HepG2 (cell line): Measurements from ENCODE around the gene DPEP3. TPM values are rescaled to one million over a fixed set of nuclear protein-coding genes. Genes with fewer than 3 reads are reported as not detected.

ENCODE experiments used
- ATAC-seq: fragments of 200-7000 bp; cut with Tn5 transposase; 3 replicates; pipeline ENCODE4 v1.9.1; 2020; ENCODE audit warnings: mild to moderate bottlenecking, moderate library complexity
- BruUV-seq: library from RNA; stranded (reverse); fragments of 400-500 nt; replicated peaks from 2 replicates; lab custom pipeline; 2021; lab: Mats Ljungman, UMichigan
- CTCF ChIA-PET: fragments of 300-600 bp; formaldehyde crosslinking; extraction: SDS; loops from one replicate; lab custom pipeline; 2021; ENCODE audit warnings: low total read pairs, inconsistent platforms, low intra/inter-chr PET ratio; lab: Yijun Ruan, JAX
- POLR2A ChIA-PET: fragments of 350-600 bp; sonication (Branson Sonifier 250); formaldehyde crosslinking; loops from one replicate; lab custom pipeline; 2020; ENCODE audit warnings: antibody characterized with exemption, inconsistent platforms; lab: Yijun Ruan, JAX
- DNase-seq: peaks from one replicate; pipeline ENCODE4 v3.0.0-alpha.2; 2015; ENCODE audit warnings: low spot score
- FAIRE-seq: peaks from 3 replicates; lab custom pipeline; 2011; peaks lifted over from hg19 to GRCh38; lab: Jason Lieb, UNC
- H2AFZ ChIP-seq: one replicate; pipeline ENCODE4 v1.6.1; 2011; ENCODE audit warnings: low read length, inconsistent platforms
- H3K27ac ChIP-seq: fragments of 300-600 bp; 3 replicates; pipeline ENCODE4 v1.8.0; 2011; ENCODE audit warnings: mixed run types, mild to moderate bottlenecking, mixed read lengths, low read length, inconsistent platforms; ENCODE audit not compliant: insufficient read depth; ENCODE audit errors: extremely low read length
- H3K27me3 ChIP-seq, 2 experiments: fragments of 200-600 bp in 1 of 2; 2 replicates in 1 of 2; 3 replicates in 1 of 2; pipeline versions ENCODE4 v1.6.0 to v1.8.0; 2011; ENCODE audit warnings: low read length in 2 of 2, mild to moderate bottlenecking in 2 of 2, moderate library complexity in 2 of 2, inconsistent platforms in 1 of 2; ENCODE audit not compliant: insufficient read depth in 2 of 2, control insufficient read depth in 1 of 2
- H3K36me3 ChIP-seq, 2 experiments: fragments of 200-600 bp in 1 of 2; replicated peaks in 1 of 2; 2 replicates in 1 of 2; 3 replicates in 1 of 2; pipeline versions ENCODE4 v1.5.1 to v1.8.0; 2011; ENCODE audit warnings: low read length in 2 of 2, inconsistent platforms in 1 of 2; ENCODE audit not compliant: insufficient read depth in 2 of 2, control insufficient read depth in 1 of 2
- H3K4me1 ChIP-seq: 2 replicates; pipeline ENCODE4 v1.5.1; 2012; ENCODE audit warnings: low read length, inconsistent platforms; ENCODE audit not compliant: insufficient read depth
- H3K4me2 ChIP-seq: 2 replicates; pipeline ENCODE4 v1.6.0; 2011; ENCODE audit warnings: low read depth, low read length, inconsistent platforms
- H3K4me3 ChIP-seq, 3 experiments: fragments of 200-600 bp in 1 of 3; sonication (generic), shearing (Covaris generic) in 1 of 3; replicated peaks in 1 of 3; 2 replicates each; pipeline ENCODE4 v1.5.1; 2011 to 2016; ENCODE audit warnings: low read length in 3 of 3, inconsistent platforms in 2 of 3, low read depth in 2 of 3, mild to moderate bottlenecking in 2 of 3, control low read depth in 1 of 3, mixed read lengths in 1 of 3; ENCODE audit not compliant: insufficient read depth in 1 of 3
- H3K79me2 ChIP-seq: one replicate; pipeline ENCODE4 v1.6.1; 2011; ENCODE audit warnings: low read length, inconsistent platforms; ENCODE audit not compliant: insufficient read depth
- H3K9ac ChIP-seq: 2 replicates; pipeline ENCODE4 v1.6.0; 2011; ENCODE audit warnings: mild to moderate bottlenecking, low read depth, low read length, inconsistent platforms; ENCODE audit not compliant: insufficient read depth
- H3K9me3 ChIP-seq: 2 replicates; pipeline ENCODE4 v1.5.1; 2012; ENCODE audit warnings: mild to moderate bottlenecking, low read length
- H4K20me1 ChIP-seq: 2 replicates; pipeline ENCODE4 v1.6.0; 2011; ENCODE audit warnings: inconsistent platforms, mild to moderate bottlenecking, low read length, moderate library complexity; ENCODE audit not compliant: insufficient read depth
- BRCA1 ChIP-seq: sonication (generic); formaldehyde crosslinking; IDR thresholded peaks from 2 replicates; pipeline ENCODE4 v1.4.0; 2020; ENCODE audit warnings: missing genetic modification reagents
- CBX5 ChIP-seq: sonication (generic); formaldehyde crosslinking; IDR thresholded peaks from 2 replicates; pipeline ENCODE4 v1.4.0; 2020; ENCODE audit warnings: missing genetic modification reagents, borderline replicate concordance
- CEBPG ChIP-seq: IDR thresholded peaks from 2 replicates; pipeline ENCODE4 v1.6.1; 2016
- FOXC1 ChIP-seq: sonication (generic); formaldehyde crosslinking; IDR thresholded peaks from 2 replicates; pipeline ENCODE4 v1.8.0; 2022; ENCODE audit warnings: mild to moderate bottlenecking, missing genetic modification reagents, borderline replicate concordance
- FOXJ3 ChIP-seq: sonication (generic); formaldehyde crosslinking; IDR thresholded peaks from 2 replicates; pipeline ENCODE4 v1.4.0; 2020; ENCODE audit warnings: missing genetic modification reagents, mild to moderate bottlenecking, borderline replicate concordance
- HNF1B ChIP-seq: sonication (generic); formaldehyde crosslinking; IDR thresholded peaks from 2 replicates; pipeline ENCODE4 v1.5.1; 2020; ENCODE audit warnings: mild to moderate bottlenecking, moderate library complexity, missing genetic modification reagents
- HNRNPLL ChIP-seq: fragments of 200-400 bp; formaldehyde crosslinking; IDR thresholded peaks from 2 replicates; pipeline ENCODE4 v1.6.1; 2017; ENCODE audit warnings: mild to moderate bottlenecking, low read depth, low read length; ENCODE audit not compliant: poor library complexity, severe bottlenecking
- KDM5B ChIP-seq: sonication (generic); formaldehyde crosslinking; IDR thresholded peaks from 2 replicates; pipeline ENCODE4 v1.4.0; 2020; ENCODE audit warnings: missing genetic modification reagents, mild to moderate bottlenecking, borderline replicate concordance
- MYNN ChIP-seq: sonication (generic); formaldehyde crosslinking; IDR thresholded peaks from 2 replicates; pipeline ENCODE4 v1.4.0; 2020; ENCODE audit warnings: mild to moderate bottlenecking, low read depth, missing genetic modification reagents
- NFATC3 ChIP-seq: sonication (generic); formaldehyde crosslinking; IDR thresholded peaks from 2 replicates; pipeline ENCODE4 v1.5.1; 2020; ENCODE audit warnings: mild to moderate bottlenecking, missing genetic modification reagents
- NR2F6 ChIP-seq, 2 experiments: IDR thresholded peaks; 2 replicates each; pipeline ENCODE4 v1.6.1; 2016; ENCODE audit warnings: antibody characterized with exemption in 1 of 2, mild to moderate bottlenecking in 1 of 2
- RXRA ChIP-seq: sonication (generic); formaldehyde crosslinking; IDR thresholded peaks from 2 replicates; pipeline ENCODE4 v1.5.1; 2020; ENCODE audit warnings: missing genetic modification reagents
- SAP130 ChIP-seq: IDR thresholded peaks from 2 replicates; pipeline ENCODE4 v1.6.1; 2016; ENCODE audit warnings: low read depth
- SCMH1 ChIP-seq: sonication (generic); formaldehyde crosslinking; IDR thresholded peaks from 2 replicates; pipeline ENCODE4 v1.9.0; 2021; ENCODE audit warnings: missing genetic modification reagents, mild to moderate bottlenecking, borderline replicate concordance
- THYN1 ChIP-seq: sonication (generic); formaldehyde crosslinking; IDR thresholded peaks from 2 replicates; pipeline ENCODE4 v1.8.1; 2023; ENCODE audit warnings: low read depth, mild to moderate bottlenecking, moderate library complexity, missing genetic modification reagents, borderline replicate concordance
- TMF1 ChIP-seq: sonication (generic); formaldehyde crosslinking; IDR thresholded peaks from 2 replicates; pipeline ENCODE4 v1.8.1; 2022; ENCODE audit warnings: low read depth, missing genetic modification reagents
- TRIM24 ChIP-seq: sonication (generic); formaldehyde crosslinking; IDR thresholded peaks from 2 replicates; pipeline ENCODE4 v1.8.0; 2022; ENCODE audit warnings: mild to moderate bottlenecking, missing genetic modification reagents
- YY1 ChIP-seq: IDR thresholded peaks from 2 replicates; pipeline ENCODE4 v1.6.1; 2011; ENCODE audit warnings: low read length, low read depth, moderate library complexity, mild to moderate bottlenecking; ENCODE audit not compliant: insufficient read depth, insufficient replicate concordance
- ZBTB7B ChIP-seq: sonication (generic); formaldehyde crosslinking; IDR thresholded peaks from 2 replicates; pipeline ENCODE4 v1.4.0; 2020; ENCODE audit warnings: missing genetic modification reagents
- ZC3H4 ChIP-seq: sonication (generic); formaldehyde crosslinking; IDR thresholded peaks from 2 replicates; pipeline ENCODE4 v1.4.0; 2020; ENCODE audit warnings: missing genetic modification reagents, borderline replicate concordance
- ZNF317 ChIP-seq: sonication (generic); formaldehyde crosslinking; IDR thresholded peaks from 2 replicates; pipeline ENCODE4 v1.5.0; 2020; ENCODE audit warnings: mild to moderate bottlenecking, missing genetic modification reagents
- ZNF460 ChIP-seq: sonication (generic); formaldehyde crosslinking; IDR thresholded peaks from 2 replicates; pipeline ENCODE4 v1.5.1; 2020; ENCODE audit warnings: missing genetic modification reagents, mild to moderate bottlenecking, borderline replicate concordance
- ZNF580 ChIP-seq: IDR thresholded peaks from 2 replicates; pipeline ENCODE4 v1.6.1; 2016; ENCODE audit warnings: low read depth, borderline replicate concordance
- ZNF589 ChIP-seq: sonication (generic); formaldehyde crosslinking; conservative IDR thresholded peaks from 2 replicates; pipeline ENCODE4 v1.8.0; 2022; ENCODE audit warnings: mild to moderate bottlenecking, moderate library complexity, missing genetic modification reagents
- ZNF891 ChIP-seq: sonication (generic); formaldehyde crosslinking; IDR thresholded peaks from 2 replicates; pipeline ENCODE4 v1.5.0; 2020; ENCODE audit warnings: mild to moderate bottlenecking, missing genetic modification reagents
- WGBS: methylation state at CpG from one replicate; pipeline ENCODE4 v1.1.6; 2017; ENCODE audit warnings: low lambda C conversion rate; 5-methylcytosine and 5-hydroxymethylcytosine counted together
- in situ Hi-C: cut with HindIII; loops from 2 replicates; pipeline ENCODE4 v1.10.0; 2017; ENCODE audit warnings: low pct_unique_long_range_greater_than_20kb; ENCODE audit not compliant: extremely low pct_ligation_motif_present
- intact Hi-C: fragments of 100-400 bp; cut with micrococcal nuclease; formaldehyde crosslinking; loops from one replicate; pipeline ENCODE4 v1.10.0; 2022; ENCODE audit not compliant: unreplicated experiment
- polyA plus RNA-seq, 8 experiments: library from polyadenylated mRNA; depleted of rRNA in 3 of 8; stranded (reverse) in 7 of 8; unstranded in 1 of 8; fragments of >200 nt; fragmentation: Illumina TruSeq in 4 of 8; extraction: Trizol in 4 of 8; gene quantifications; 2 replicates each; pipeline versions ENCODE4 v1.2.1 to v1.2.3, GENCODE V29; 2011 to 2016; ENCODE audit warnings: low read depth in 4 of 8, missing spikeins in 1 of 8, mixed read lengths in 1 of 8; ENCODE audit not compliant: insufficient read depth in 1 of 8
- total RNA-seq, 5 experiments: library from RNA; depleted of rRNA; stranded (reverse); fragments of >200 nt; fragmentation: Illumina TruSeq; extraction: Trizol; gene quantifications; 2 replicates each; pipeline ENCODE4 v1.2.3, GENCODE V29; 2016; ENCODE audit warnings: low read depth in 1 of 5

DPEP3 gene
- total and polyA plus RNA-seq, 2 of the 13 experiments (the other 11 are each of a cell fraction or from before 2014, with no cell fraction given): not detected

- in situ Hi-C loops: no loop called here
- no peaks in the 10 kb centered on the region for H4K20me1 ChIP-seq
- H3K4me1 ChIP-seq: peaks cover 24% of the 10 kb centered on the region
- CTCF ChIA-PET: no interaction called here
- peak overlapping the region; percentile 31; the same call in 1 of the 2 replicates for H3K9ac ChIP-seq
- intact Hi-C loops: no loop called here
- H3K79me2 ChIP-seq: no peaks in the 10 kb centered on the region
- DNase-seq (no peak), FAIRE-seq (no peak), ATAC-seq (peak; percentile 66)
- peak overlapping the region in 2 of 3 experiments; percentile 1 to 15; a peak in 1 of 6 replicates for H3K4me3 ChIP-seq
- H3K4me2 ChIP-seq: peak overlapping the region; percentile 67
- WGBS: 5% methylated on average over 6 of the region's 6 CpGs
- H3K27me3 ChIP-seq: peaks cover 0 to 9% of the 10 kb centered on the region in 2 experiments; a peak in 2 of 5 replicates
- H3K36me3 ChIP-seq: no peaks in the 10 kb centered on the region
- H2AFZ ChIP-seq: peak overlapping the region; percentile 28
- BruUV-seq: no TSS peak
- no peak overlapping the region for H3K27ac ChIP-seq
- H3K9me3 ChIP-seq: no peaks in the 10 kb centered on the region
- POLR2A ChIA-PET: interaction anchor here (0.6 to 2.1 kb wide), 2 partner anchors 17 to 106 kb away, joined by 4 to 7 read pairs; partner anchors contain the start of genes DDX28 and DUS2
- no peak for TF ChIP-seq NR2F6 (IDR thresholded peaks at IDR 0.05)
- no peak for TF ChIP-seq NR2F6 (CRISPR knock-in tag; IDR thresholded peaks at IDR 0.05)
- TF ChIP-seq BRCA1 (CRISPR knock-in tag): no peak
- no peak for TF ChIP-seq RXRA
- no peak for TF ChIP-seq HNRNPLL
- no peak for TF ChIP-seq ZNF580 (CRISPR knock-in tag)
- TF ChIP-seq HNF1B (CRISPR knock-in tag): 0 out of 2 replicates have a peak, but pooled peaks have one; percentile 23
- TF ChIP-seq TMF1 (CRISPR knock-in tag): no peak
- TF ChIP-seq NFATC3 (CRISPR knock-in tag): no peak
- TF ChIP-seq SAP130 (CRISPR knock-in tag): peak; percentile 27; the same call in 1 of the 2 replicates
- 0 out of 2 replicates have a peak, but pooled peaks have one; percentile 39 for TF ChIP-seq ZNF891 (CRISPR knock-in tag)
- TF ChIP-seq ZNF460: peak; percentile 90
- TF ChIP-seq CEBPG (CRISPR knock-in tag): 0 out of 2 replicates have a peak, but pooled peaks have one; percentile 7
- no peak for TF ChIP-seq FOXJ3 (CRISPR knock-in tag)
- TF ChIP-seq CBX5 (CRISPR knock-in tag): no peak
- TF ChIP-seq MYNN (CRISPR knock-in tag): no peak
- TF ChIP-seq YY1: no peak
- TF ChIP-seq ZNF317: no peak
- TF ChIP-seq ZNF589: no peak
- TF ChIP-seq ZC3H4 (CRISPR knock-in tag): no peak
- TF ChIP-seq TRIM24: no peak
- TF ChIP-seq KDM5B (CRISPR knock-in tag): 0 out of 2 replicates have a peak, but pooled peaks have one; percentile 20
- TF ChIP-seq SCMH1 (CRISPR knock-in tag): no peak
- no peak for TF ChIP-seq THYN1 (CRISPR knock-in tag)
- TF ChIP-seq FOXC1 (CRISPR knock-in tag): no peak
- TF ChIP-seq ZBTB7B (CRISPR knock-in tag): no peak
Observed at GRCh38 chr16:68005786-68006286, 25.5 kb upstream of the DPEP3 start.
